ENCODE measurements around the gene PRKAB1. TPM values are rescaled to one million over a fixed set of nuclear protein-coding genes. Genes with fewer than 3 reads are reported as not detected.

PRKAB1 gene
- total RNA-seq, 1 experiment from 2014 or later = 42.2 TPM

GRCh38 chr12:119661882-119662281 lies 6.1 kb upstream of the PRKAB1 start:
- H2BK5ac ChIP-seq (ENCODE audit: insufficient read length, low read length) = no peak overlapping the region
- no peak overlapping the region for H4K91ac ChIP-seq (ENCODE audit: insufficient read length, low read depth, low read length)
- H2BK15ac ChIP-seq (ENCODE audit: low read depth, low read length) = no peak overlapping the region
- no CpG with 5 or more reads among the region's 4 CpGs for WGBS (ENCODE audit: extremely low coverage, insufficient read length, low lambda C conversion rate)
- no peak overlapping the region for H3K4me2 ChIP-seq (ENCODE audit: insufficient read depth, insufficient read length, low read length)
- no peak for DNase-seq
- no peak overlapping the region for H3K18ac ChIP-seq (ENCODE audit: insufficient read length, low read depth, low read length)
- Mint-ChIP-seq H3K36me3 (ENCODE audit: insufficient read depth in 1 of 3, low read depth in 3 of 3) (no peaks in the 10 kb centered on the region; a peak in 1 of 7 replicates), H3K4me1 (peaks cover under 1 to 2% of the 10 kb centered on the region in 2 experiments; a peak in 3 of 4 replicates), H3K4me3 (no peak overlapping the region), H3K27me3 (ENCODE audit: low read depth) (peaks cover 18% of the 10 kb centered on the region), H3K27ac (no peak overlapping the region), H3K9me3 (no peaks in the 10 kb centered on the region)
- no peak overlapping the region for H3K23ac ChIP-seq (ENCODE audit: insufficient read length, low read depth, low read length)
- no peak overlapping the region for H3K4ac ChIP-seq (ENCODE audit: low read depth, low read length)
- H3T11ph ChIP-seq (ENCODE audit: low read length) = no peak overlapping the region
- H2BK120ac ChIP-seq (ENCODE audit: low read depth, low read length, poor library complexity, severe bottlenecking) = no peak overlapping the region
- no peak overlapping the region for H4K8ac ChIP-seq (replicated peaks; ENCODE audit: insufficient read length, low read depth, low read length)
- TF ChIP-seq CTCF (conservative IDR thresholded peaks at IDR 0.05) = no peak
- no peaks in the 10 kb centered on the region for H3K9me3 ChIP-seq (ENCODE audit: control insufficient read depth, low read depth, low read length)
- no peak overlapping the region for H3K9ac ChIP-seq (ENCODE audit: extremely low read depth, insufficient read length, low read length)
- H2BK20ac ChIP-seq (ENCODE audit: low read depth, low read length, poor library complexity, severe bottlenecking) = no peak overlapping the region
- no peaks in the 10 kb centered on the region for H3K4me1 ChIP-seq (ENCODE audit: insufficient read depth, low read length)
- no peaks in the 10 kb centered on the region for H4K20me1 ChIP-seq (ENCODE audit: control insufficient read depth, insufficient read depth, insufficient read length)
- no peak overlapping the region for H4K5ac ChIP-seq (ENCODE audit: insufficient read length, low read depth, low read length)
- H3K79me2 ChIP-seq (ENCODE audit: insufficient read depth, low read length) = no peaks in the 10 kb centered on the region
- H3K27ac ChIP-seq (ENCODE audit: insufficient read length, low read depth, low read length) = no peak overlapping the region
- H3K79me1 ChIP-seq (ENCODE audit: insufficient read depth, low read depth, low read length, poor library complexity, severe bottlenecking) = no peaks in the 10 kb centered on the region
- H2AFZ ChIP-seq (ENCODE audit: low read length) = no peak overlapping the region
- no peak overlapping the region for H3K56ac ChIP-seq (ENCODE audit: insufficient read length, low read depth, low read length)
- no peak overlapping the region for H2AK5ac ChIP-seq (ENCODE audit: insufficient read length, low read length)
- no peaks in the 10 kb centered on the region for H3K23me2 ChIP-seq (ENCODE audit: insufficient read length, low read depth, low read length, poor library complexity, severe bottlenecking)
- no peak overlapping the region for H3K14ac ChIP-seq (ENCODE audit: insufficient read depth, low read length)
- no peak overlapping the region for H2BK12ac ChIP-seq (ENCODE audit: insufficient read length, low read depth, low read length)
- no peaks in the 10 kb centered on the region for H3K27me3 ChIP-seq (ENCODE audit: insufficient read depth, low read length)

Data from H9 (cell line).